NCI-H524 treated with DMSO at 0.1 percent for 48 hours (cell line): Measurements from ENCODE around the gene RAB32.
"Not testable (repeated sequence)": the region's sequence is repeated elsewhere in the genome, so short reads cannot be mapped to it uniquely, and the experiment has no call there.

ENCODE experiments used
- DNase-seq: peaks from one replicate; lab custom pipeline; 2025; lab: John Stamatoyannopoulos, UW

Gene RAB32

DNA sequence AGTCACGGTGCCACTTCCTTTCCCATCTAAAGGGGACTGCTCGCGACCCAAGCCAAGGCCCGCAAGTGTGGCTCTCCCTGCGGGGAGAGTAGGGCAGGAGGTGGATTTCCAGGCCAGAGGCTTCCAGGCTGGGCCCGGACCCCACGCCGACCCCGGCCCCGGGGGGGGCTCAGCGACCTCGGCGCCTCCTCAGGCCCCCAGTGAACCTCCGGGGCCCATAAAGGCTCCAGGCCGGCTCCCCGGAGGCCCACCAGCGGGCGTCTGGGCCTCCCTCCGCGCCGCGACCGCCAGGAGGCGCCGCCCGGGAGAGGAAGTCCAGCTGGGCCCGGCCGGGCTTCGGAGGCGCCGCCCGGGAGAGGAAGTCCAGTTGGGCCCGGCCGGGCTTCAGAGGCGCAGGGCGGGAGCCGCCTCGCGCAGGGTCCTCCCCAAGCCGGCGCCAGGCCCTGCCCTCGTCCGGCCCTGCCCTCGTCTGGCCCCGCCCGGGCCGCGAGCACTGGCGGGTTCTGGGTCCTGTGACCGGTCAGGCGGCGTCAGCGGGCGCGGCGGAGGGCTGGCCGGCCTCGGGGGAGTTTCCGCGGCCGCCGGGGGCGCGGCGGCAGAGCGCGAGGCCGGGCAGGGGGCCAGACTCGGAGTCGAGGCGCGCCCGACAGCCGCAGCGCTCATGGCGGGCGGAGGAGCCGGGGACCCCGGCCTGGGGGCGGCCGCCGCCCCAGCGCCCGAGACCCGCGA is at the start of gene RAB32:
TSS of gene RAB32 (plus strand) at position 623 of the 729 bp plus-strand sequence. CDS start at position 662, 39 bp downstream.
- no peak for DNase-seq

- DNase-seq = no peak
Observed at GRCh38 chr6:146498309-146498708, 45.3 kb upstream of the RAB32 start.

DNA sequence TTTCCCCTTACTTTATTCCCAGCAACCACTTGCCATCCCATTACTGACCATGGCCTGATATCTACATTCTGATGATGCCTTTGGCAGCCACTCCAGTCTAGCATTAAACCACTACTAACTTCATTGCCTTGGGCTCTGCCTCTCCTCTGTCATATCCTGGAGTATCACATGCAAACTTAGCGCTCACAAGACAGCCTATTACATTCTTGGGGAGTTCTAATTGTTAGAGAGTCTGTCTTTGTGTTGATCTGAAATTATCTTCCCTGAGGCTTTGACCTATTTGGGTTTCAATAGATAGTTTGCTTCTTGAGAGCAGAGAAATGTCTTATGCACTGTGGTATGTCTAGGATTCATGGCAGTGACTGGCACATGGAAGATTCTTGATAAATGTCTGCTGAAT is 40.5 kb upstream of the RAB32 start:
- no peak for DNase-seq

GRCh38 chr6:146515212-146515611 is 28.4 kb upstream of the RAB32 start:
- no peak for DNase-seq

GRCh38 chr6:146526192-146526591 is 17.4 kb upstream of the RAB32 start:
- DNase-seq = no peak

DNA sequence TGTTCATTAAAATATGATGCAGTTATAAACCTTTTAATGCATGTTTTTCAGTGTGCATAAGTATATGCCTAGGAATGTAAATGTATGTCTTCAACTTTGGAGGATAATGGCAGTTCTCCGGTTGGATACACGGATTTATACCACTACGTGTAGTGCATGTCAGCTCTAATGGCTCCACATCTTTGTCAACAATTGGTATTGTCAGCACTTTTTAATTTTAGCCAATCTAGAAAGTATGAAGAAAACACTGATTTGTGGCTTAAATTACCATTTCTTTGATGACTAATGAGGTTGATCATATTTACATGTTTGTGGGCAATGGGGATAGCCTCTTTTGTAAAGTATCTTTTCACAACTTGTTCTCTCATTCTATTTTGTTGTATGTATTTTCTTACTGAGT is 10.9 kb upstream of the RAB32 start:
- DNase-seq = no peak

DNA sequence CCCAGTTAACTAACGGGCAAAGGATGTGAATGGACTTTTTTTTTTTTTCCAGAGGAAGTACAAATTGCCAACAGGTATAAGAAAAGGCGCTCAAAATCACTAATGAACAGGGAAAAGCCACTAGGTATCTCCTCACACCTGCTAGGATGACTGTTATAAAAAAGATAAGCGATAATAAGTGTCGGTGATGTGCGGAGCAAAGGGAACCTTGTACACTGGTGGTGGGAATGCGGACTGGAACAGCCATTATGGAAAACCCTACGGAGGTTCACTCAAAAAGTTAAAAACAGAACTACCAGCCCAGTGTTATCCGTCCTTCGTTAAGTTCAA is 787 bp upstream of the RAB32 start:
- no peak for DNase-seq

DNA sequence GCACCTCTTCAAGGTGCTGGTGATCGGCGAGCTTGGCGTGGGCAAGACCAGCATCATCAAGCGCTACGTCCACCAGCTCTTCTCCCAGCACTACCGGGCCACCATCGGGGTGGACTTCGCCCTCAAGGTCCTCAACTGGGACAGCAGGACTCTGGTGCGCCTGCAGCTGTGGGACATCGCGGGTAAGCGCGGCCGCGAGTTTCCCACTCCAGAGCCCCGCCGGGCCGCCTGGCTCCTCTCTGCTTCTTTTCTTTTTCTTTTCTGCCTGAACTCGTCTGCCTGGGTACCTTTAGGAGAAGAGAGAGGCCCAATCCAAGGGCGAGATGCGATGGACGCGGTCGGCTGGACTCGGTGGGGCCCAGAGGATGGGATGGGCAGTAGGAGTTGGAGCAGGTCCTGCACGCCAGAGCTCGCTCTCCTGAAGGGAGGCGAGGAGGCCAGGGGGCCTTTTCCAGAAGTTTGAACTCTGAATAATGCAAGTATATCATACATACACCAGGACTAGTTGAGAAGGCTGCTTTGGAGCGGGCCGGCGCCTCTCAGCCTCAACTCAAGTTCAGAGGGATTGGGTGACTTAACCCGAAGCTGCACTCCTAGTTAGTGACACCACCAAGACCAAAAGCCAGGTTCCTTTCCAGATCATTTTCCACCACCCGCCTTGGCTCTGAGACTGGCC is 445 bp downstream of the RAB32 start:
- DNase-seq = no peak

DNA sequence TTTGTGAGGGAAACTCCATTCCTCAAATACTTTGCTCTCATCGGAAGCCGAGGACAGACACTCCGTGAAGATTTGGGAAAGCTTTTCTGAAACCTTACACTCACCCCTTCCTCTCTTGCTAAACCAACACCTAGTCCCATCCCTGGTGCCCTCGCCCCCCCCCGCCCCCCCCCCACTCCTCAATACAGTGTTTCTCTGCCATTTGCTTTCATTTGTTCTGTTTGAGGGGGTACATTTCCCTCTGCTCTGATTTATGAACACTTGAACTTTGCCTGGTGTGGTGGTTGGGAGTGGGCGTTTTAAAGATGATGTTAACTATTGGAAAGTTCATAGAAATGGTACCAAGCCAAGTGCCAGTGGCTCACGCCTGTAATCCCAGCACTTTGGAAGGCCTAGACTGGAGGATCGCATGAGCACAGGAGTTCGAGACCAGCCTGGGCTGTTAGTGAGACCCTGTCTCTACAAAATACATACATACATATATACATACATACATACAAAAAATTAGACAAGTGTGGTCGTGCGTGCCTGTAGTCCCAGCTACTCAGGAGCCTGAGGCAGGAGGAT is 1.1 kb downstream of the RAB32 start:
- DNase-seq = no peak

DNA sequence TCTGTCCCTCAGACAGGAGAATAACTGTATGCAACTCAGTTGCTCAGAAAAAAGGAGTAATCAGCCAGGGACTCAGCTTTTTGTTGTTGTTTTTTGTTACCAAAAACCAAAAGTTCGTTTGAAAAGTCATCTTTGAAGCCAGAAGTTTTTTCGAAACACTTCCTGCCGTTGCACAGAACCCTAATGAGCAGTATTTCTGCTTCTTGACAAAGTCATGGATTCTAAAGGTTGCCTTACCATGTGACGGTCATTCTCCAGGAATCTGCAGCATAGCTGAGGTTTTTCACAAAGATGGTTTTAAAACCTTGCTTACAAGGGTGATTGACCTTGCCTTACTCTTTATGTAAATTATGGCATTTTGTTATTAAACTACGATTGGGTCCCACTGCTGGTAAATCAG is 1.9 kb downstream of the RAB32 start:
- no peak for DNase-seq

DNA sequence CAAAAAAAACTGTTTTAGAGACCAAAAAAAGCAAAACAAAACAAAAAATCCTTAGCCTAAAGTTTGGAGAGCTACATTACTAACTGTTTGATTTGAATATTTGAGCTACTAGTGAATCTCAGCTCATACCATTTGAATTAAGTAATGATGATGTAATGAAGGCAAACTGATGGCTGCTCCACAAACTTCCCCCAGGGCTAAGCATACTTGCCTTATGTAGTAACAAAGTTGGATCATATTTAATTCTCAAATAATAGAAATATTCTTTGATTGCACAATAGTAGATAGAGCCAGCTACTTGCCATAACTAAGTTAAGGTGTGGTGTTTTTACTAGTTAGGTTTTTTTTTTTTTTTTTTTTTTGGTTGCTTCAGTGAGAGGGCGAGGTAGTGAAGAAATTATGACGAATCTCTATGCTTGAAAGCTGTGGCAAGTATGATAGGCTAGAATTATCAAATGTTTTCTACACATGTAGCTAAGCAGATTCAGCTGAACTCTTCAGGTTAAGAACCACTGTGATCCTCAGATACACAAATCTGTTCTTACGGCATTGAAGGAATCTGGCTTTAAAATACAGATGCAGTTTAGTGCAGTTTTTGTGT is 2.9 kb downstream of the RAB32 start:
- DNase-seq = no peak

- no peak for DNase-seq
Observed at GRCh38 chr6:146547889-146548288, 4.3 kb downstream of the RAB32 start.

DNA sequence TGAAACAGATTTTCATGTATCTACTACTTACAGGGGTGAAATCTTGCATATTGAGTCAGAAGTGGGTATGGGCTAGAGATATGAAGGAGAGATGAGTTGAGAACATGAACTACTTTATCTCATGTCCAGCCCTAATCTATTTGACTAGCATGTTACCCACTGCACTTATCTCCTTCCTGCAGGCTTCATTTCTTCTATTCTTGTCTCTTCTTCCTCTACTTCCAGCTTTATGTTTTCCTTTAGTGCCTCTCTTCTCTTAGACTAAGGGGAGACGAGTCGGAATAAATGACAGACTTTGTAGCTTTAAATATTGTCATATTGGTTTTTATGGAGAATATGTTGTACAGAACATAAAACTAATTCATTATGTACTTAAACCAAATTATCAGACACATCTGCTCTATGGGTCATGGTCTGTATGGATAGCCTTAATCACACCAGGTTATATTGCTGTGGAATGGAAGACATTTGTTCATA is 5.3 kb downstream of the RAB32 start:
- DNase-seq = no peak

GRCh38 chr6:146550911-146551310 is 7.3 kb downstream of the RAB32 start:
- DNase-seq = no peak

DNA sequence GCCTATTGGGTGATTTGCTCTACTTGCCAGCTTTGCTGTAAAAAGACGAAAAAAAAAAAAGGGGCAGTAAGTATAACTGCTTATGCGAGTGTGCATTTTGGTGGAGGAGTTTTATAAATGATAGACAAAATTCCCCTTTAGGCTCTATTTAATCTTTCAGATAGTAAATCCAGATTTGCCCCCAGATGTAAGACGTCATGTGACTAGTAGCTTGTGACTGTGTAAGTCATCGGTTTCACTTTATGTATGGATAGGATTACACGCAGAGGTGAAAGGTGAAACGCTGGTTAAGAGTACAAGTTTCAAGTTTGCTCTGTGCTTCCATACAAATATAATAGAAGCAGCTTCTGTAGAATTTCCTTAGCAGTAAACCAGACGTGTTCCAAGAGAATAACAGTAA is 7.9 kb downstream of the RAB32 start:
- DNase-seq = no peak

DNA sequence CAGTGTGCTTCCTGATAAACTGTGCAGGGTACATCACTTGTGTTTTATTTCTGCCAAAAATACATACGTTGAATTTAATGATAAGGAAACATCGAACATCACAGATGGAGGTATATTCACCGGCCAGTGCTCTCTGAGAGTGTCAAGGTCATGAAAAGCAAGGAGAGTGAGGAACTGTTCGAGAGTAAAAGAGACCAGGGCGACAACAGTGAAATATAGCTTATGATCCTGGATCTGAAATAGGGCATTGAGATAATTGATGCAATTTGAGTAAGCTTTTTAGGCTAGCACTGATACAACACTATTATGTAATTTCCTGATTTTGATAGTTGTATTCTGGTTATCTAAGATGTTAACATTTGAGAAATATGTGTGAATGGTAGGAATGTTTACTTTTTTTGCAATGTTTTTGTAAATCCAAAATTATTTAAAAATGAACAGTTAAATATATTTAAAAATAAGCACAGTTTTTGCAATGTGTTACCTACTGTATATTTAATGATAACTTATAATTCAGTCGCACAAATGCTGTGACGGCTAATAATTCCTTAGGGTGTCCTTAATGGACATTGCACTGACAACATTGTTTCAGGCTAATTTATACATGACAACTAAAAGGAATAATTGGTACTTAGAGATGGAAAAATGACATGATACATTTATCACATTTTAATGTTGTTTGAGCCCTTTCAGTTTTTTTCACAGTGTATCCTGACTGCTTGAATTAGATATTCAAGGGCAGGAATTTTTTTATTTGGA is 9.9 kb downstream of the RAB32 start:
- no peak for DNase-seq

GRCh38 chr6:146560607-146561006 is 17.0 kb downstream of the RAB32 start:
- DNase-seq = no peak

DNA sequence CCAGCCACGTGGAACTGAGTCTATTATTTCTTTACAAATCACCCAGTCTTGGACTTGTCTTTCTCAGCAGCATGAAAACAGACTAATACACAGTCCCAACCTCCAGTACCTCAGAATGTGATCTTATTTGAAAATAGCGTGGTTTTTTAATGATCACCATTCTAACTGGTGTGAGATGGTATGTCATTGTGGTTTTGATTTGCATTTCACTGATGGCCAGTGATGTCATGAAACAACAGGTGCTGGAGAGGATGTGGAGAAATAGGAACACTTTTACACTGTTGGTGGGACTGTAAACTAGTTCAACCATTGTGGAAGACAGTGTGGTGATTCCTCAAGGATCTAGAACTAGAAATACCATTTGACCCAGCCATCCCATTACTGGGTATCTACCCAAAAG is 23.0 kb downstream of the RAB32 start:
- not testable (repeated sequence) for DNase-seq

GRCh38 chr6:146568619-146569018 is 25.0 kb downstream of the RAB32 start:
- not testable (repeated sequence) for DNase-seq

DNA sequence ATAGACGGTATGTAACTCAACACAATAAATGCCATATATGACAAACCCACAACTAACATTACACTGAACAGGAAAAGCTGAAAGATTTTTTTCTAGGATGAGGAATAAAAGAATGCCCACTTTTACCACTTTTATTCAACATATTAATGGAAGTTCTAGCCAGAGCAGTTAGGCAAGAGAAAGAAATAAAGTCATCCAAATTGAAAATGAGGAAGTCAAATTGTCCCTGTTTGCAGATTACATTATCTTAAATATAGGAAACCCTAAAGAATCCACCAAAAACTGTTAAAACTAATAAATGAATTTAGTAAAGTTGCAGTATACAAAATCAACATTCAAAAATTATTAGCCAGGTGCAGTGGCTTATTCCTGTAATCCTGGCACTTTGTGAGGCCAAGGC is 30.6 kb downstream of the RAB32 start:
- no peak for DNase-seq

DNA sequence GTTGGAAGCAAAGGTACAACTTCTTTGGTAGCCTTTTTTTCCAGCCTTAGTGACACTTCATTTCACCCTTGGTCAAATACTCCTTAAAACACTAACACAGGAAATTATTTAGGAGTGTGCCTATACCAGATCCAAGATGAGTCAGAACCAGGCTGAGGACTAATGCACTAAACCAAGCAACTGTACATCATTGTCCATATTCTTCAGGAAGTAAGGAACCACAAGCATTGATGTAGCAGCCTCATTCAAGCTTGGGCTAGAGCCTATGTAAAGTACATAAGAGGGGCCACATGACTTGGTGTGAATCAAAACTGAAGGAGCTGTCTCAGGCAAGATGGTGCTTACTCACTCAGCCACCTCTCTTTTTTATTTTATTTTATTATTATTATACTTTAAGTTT is 34.4 kb downstream of the RAB32 start:
- no peak for DNase-seq

- no peak for DNase-seq
Observed at GRCh38 chr6:146581968-146582367, 38.3 kb downstream of the RAB32 start.
